ENCODE measurements around the gene MAX.

Gene MAX

DNA sequence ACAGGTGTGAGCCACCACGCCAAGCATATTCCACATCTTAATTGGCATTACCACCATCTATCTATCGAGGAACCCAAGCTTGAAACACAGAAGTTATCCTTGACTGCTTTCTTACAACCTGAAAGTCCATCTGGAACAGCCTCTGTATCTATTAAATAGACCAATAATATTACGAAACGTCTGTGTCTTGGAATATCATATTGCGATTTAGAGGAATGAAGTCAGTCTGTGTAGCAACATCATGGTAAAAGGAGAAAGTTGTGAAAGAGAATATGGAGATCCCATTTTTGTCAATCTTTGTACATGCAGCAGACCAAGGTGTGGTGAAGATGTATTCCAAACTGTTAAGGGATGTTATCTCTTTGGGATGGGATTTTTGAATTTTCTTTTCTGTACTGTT is 25.8 kb upstream of the MAX start:
- H2BK15ac ChIP-seq (ENCODE audit: low read depth, poor library complexity, severe bottlenecking), result no peak overlapping the region
- no peak overlapping the region for H4K91ac ChIP-seq (ENCODE audit: low read length)
- H3K23ac ChIP-seq (ENCODE audit: low read length in 2 of 2), result no peak overlapping the region
- no peaks in the 10 kb centered on the region for H3K27me3 ChIP-seq (ENCODE audit: control insufficient read depth in 1 of 2, insufficient read depth in 1 of 2, low read length in 2 of 2)
- H4K8ac ChIP-seq (ENCODE audit: low read length), result no peak overlapping the region
- no peak overlapping the region for H2AFZ ChIP-seq (ENCODE audit: low read depth, low read length)
- H3K36me3 ChIP-seq (ENCODE audit: control insufficient read depth in 1 of 2, insufficient read depth in 2 of 2, low read depth in 1 of 2, low read length in 2 of 2), result no peaks in the 10 kb centered on the region
- no peak overlapping the region for H2BK120ac ChIP-seq (ENCODE audit: low read depth, low read length)
- no peaks in the 10 kb centered on the region for H3K79me1 ChIP-seq (replicated peaks; ENCODE audit: low read length, poor library complexity, severe bottlenecking)
- H3K18ac ChIP-seq (ENCODE audit: low read depth in 1 of 2, low read length in 2 of 2), result no peak overlapping the region
- H2BK5ac ChIP-seq (ENCODE audit: low read depth, low read length, poor library complexity, severe bottlenecking), result no peak overlapping the region
- H3K9me3 ChIP-seq (ENCODE audit: control insufficient read depth, low read length), result no peaks in the 10 kb centered on the region
- no peak overlapping the region for H3K27ac ChIP-seq (ENCODE audit: low read length, poor library complexity, severe bottlenecking)
- H3K4me1 ChIP-seq (ENCODE audit: control insufficient read depth, insufficient read depth, low read depth, low read length), result peaks cover 2% of the 10 kb centered on the region
- 88% methylated on average over 5 of the region's 5 CpGs for WGBS
- H2BK12ac ChIP-seq (ENCODE audit: low read length in 2 of 2), result no peak overlapping the region
- no peak overlapping the region for H3K4ac ChIP-seq (ENCODE audit: low read depth in 1 of 2, low read length in 2 of 2)
- no peak overlapping the region for H3K4me2 ChIP-seq (ENCODE audit: low read length, poor library complexity, severe bottlenecking)
- no peak overlapping the region for H3K9ac ChIP-seq (ENCODE audit: low read length)
- H3K4me3 ChIP-seq (ENCODE audit: insufficient read depth in 1 of 2, low read depth in 1 of 2, low read length in 2 of 2), result no peak overlapping the region
- no peak for DNase-seq
- H2AK5ac ChIP-seq (ENCODE audit: low read length, severe bottlenecking), result no peak overlapping the region
- no peak overlapping the region for H3K14ac ChIP-seq (ENCODE audit: low read length in 2 of 2)

DNA sequence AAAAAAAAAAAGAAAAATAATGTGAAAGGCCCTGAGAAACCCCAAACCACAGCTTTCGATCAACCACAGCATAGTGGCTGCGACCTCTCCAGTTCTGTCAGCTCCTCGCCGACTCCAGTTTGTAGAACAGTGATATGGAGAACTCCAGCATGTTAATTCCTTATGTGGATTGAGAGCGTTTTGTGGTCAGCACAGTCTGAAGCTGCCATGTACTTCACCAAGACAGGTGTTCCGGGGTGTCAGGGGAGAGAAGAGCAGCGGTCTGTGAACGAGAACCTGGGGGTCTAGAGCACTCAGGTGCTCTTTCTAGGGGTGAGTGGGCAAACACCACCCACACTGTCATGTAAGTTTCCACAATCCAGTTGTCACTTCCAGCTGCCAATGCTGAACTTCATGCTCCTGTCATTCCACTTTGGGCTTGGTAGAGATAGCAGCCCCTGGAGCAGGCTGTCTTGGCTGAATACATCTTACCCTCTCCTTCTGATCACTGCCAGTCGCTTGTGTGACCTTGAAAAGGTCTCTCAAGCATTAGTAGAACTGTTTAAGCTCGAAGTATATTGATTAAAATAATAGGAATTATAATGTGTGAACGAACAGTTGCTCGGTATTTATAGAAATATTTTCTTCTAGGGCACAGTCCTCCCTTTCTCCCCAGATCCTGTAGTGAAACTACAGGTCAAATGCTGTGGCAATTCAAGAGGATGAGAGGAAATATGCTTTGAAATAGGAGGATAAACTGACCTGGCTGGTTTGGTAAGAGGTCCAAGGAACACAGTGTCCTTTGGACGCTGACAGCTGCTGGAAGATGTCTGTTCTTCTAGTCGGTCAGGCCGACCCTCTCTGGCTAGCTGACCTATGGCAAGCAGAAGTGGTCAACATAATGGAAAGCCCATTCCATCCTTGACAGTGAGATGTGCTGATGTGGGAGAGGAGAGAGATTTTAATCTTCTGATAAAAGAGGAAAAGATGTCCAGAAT is 15.7 kb upstream of the MAX start:
- H3K79me1 ChIP-seq (replicated peaks; ENCODE audit: low read length, poor library complexity, severe bottlenecking), result no peaks in the 10 kb centered on the region
- H3K27ac ChIP-seq (ENCODE audit: low read length, poor library complexity, severe bottlenecking), result no peak overlapping the region
- H3K4ac ChIP-seq (ENCODE audit: low read depth in 1 of 2, low read length in 2 of 2), result no peak overlapping the region
- no peak overlapping the region for H2BK12ac ChIP-seq (ENCODE audit: low read length in 2 of 2)
- no peak overlapping the region for H3K23ac ChIP-seq (ENCODE audit: low read length in 2 of 2)
- no peak overlapping the region for H2BK120ac ChIP-seq (ENCODE audit: low read depth, low read length)
- H3K4me3 ChIP-seq (ENCODE audit: insufficient read depth in 1 of 2, low read depth in 1 of 2, low read length in 2 of 2), result no peak overlapping the region
- H2BK5ac ChIP-seq (ENCODE audit: low read depth, low read length, poor library complexity, severe bottlenecking), result no peak overlapping the region
- no peak overlapping the region for H4K8ac ChIP-seq (ENCODE audit: low read length)
- H3K9ac ChIP-seq (ENCODE audit: low read length), result no peak overlapping the region
- no peak overlapping the region for H3K4me2 ChIP-seq (ENCODE audit: low read length, poor library complexity, severe bottlenecking)
- no peak for DNase-seq
- H2BK15ac ChIP-seq (ENCODE audit: low read depth, poor library complexity, severe bottlenecking), result no peak overlapping the region
- no peaks in the 10 kb centered on the region for H3K9me3 ChIP-seq (ENCODE audit: control insufficient read depth, low read length)
- no peaks in the 10 kb centered on the region for H3K4me1 ChIP-seq (ENCODE audit: control insufficient read depth, insufficient read depth, low read depth, low read length)
- no peak overlapping the region for H2AK5ac ChIP-seq (ENCODE audit: low read length, severe bottlenecking)
- no peak overlapping the region for H3K14ac ChIP-seq (ENCODE audit: low read length in 2 of 2)
- no peak overlapping the region for H3K18ac ChIP-seq (ENCODE audit: low read depth in 1 of 2, low read length in 2 of 2)
- WGBS, result 79% methylated on average over 14 of the region's 15 CpGs
- H3K36me3 ChIP-seq (ENCODE audit: control insufficient read depth in 1 of 2, insufficient read depth in 2 of 2, low read depth in 1 of 2, low read length in 2 of 2), result no peaks in the 10 kb centered on the region
- H3K27me3 ChIP-seq (ENCODE audit: control insufficient read depth in 1 of 2, insufficient read depth in 1 of 2, low read length in 2 of 2), result no peaks in the 10 kb centered on the region
- H2AFZ ChIP-seq (ENCODE audit: low read depth, low read length), result no peak overlapping the region
- H4K91ac ChIP-seq (ENCODE audit: low read length), result no peak overlapping the region

DNA sequence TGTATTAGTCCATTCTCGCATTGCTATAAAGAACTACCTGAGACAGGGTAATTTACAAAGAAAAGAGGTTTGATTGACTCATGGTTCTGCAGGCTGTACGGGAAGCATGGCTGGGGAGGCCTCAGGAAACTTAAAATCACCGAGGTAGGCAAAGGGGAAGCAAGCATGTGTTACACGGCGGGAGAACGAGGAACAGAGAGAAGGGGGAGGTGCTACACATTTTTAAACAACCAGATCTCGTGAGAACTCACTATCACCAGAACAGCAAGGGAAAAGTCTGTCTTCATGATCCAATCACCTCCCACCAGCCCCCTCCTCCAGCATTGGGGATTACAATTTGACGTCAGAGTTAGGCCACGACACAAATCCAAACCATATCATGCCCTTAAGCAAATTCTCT is 13.3 kb upstream of the MAX start:
- Histone ChIP-seq H2BK5ac (ENCODE audit: low read depth, low read length, poor library complexity, severe bottlenecking) (no peak overlapping the region), H4K91ac (ENCODE audit: low read length) (no peak overlapping the region), H3K27ac (ENCODE audit: low read length, poor library complexity, severe bottlenecking) (no peak overlapping the region), H3K79me1 (replicated peaks; ENCODE audit: low read length, poor library complexity, severe bottlenecking) (no peaks in the 10 kb centered on the region), H3K4me1 (ENCODE audit: control insufficient read depth, insufficient read depth, low read depth, low read length) (no peaks in the 10 kb centered on the region), H3K18ac (ENCODE audit: low read depth in 1 of 2, low read length in 2 of 2) (no peak overlapping the region), H3K4me3 (ENCODE audit: insufficient read depth in 1 of 2, low read depth in 1 of 2, low read length in 2 of 2) (no peak overlapping the region), H3K23ac (ENCODE audit: low read length in 2 of 2) (no peak overlapping the region), H3K4me2 (ENCODE audit: low read length, poor library complexity, severe bottlenecking) (no peak overlapping the region), H3K9ac (ENCODE audit: low read length) (no peak overlapping the region), H2BK12ac (ENCODE audit: low read length in 2 of 2) (no peak overlapping the region), H3K14ac (ENCODE audit: low read length in 2 of 2) (no peak overlapping the region), H3K9me3 (ENCODE audit: control insufficient read depth, low read length) (no peaks in the 10 kb centered on the region), H4K8ac (ENCODE audit: low read length) (no peak overlapping the region), H3K4ac (ENCODE audit: low read depth in 1 of 2, low read length in 2 of 2) (no peak overlapping the region), H2AK5ac (ENCODE audit: low read length, severe bottlenecking) (no peak overlapping the region), H2BK15ac (ENCODE audit: low read depth, poor library complexity, severe bottlenecking) (no peak overlapping the region), H3K27me3 (ENCODE audit: control insufficient read depth in 1 of 2, insufficient read depth in 1 of 2, low read length in 2 of 2) (peaks cover 0 to 4% of the 10 kb centered on the region in 2 experiments), H3K36me3 (ENCODE audit: control insufficient read depth in 1 of 2, insufficient read depth in 2 of 2, low read depth in 1 of 2, low read length in 2 of 2) (no peaks in the 10 kb centered on the region), H2BK120ac (ENCODE audit: low read depth, low read length) (no peak overlapping the region), H2AFZ (ENCODE audit: low read depth, low read length) (no peak overlapping the region)
- DNase-seq, result no peak
- WGBS, result 90% methylated on average over 6 of the region's 9 CpGs

DNA sequence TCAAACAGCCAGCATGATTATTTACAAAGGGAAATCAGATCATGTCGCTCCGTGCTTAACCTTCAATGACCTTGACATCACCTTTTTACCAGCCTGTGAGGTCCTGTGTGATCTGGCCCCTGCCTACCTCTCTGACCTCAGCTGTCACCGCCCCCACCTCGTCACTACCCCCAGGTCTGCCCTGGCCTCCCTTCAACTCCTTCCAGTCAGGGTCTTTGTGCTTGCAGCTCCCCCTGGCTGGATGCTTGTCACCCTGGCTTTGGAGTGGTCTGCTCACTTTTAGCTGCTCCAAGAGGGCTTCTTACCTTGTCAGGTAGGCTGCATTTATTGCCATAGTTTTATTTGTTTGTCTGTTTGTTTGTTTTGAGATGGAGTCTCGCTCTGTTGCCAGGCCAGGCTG is 8.2 kb upstream of the MAX start:
- no peak overlapping the region for H4K91ac ChIP-seq (ENCODE audit: low read length)
- H3K27me3 ChIP-seq (ENCODE audit: control insufficient read depth in 1 of 2, insufficient read depth in 1 of 2, low read length in 2 of 2), result peaks cover 6 to 7% of the 10 kb centered on the region in 2 experiments
- no peak overlapping the region for H3K4me2 ChIP-seq (ENCODE audit: low read length, poor library complexity, severe bottlenecking)
- H3K4ac ChIP-seq (ENCODE audit: low read depth in 1 of 2, low read length in 2 of 2), result no peak overlapping the region
- H3K23ac ChIP-seq (ENCODE audit: low read length in 2 of 2), result no peak overlapping the region
- DNase-seq, result no peak
- H2BK120ac ChIP-seq (ENCODE audit: low read depth, low read length), result no peak overlapping the region
- no peak overlapping the region for H3K18ac ChIP-seq (ENCODE audit: low read depth in 1 of 2, low read length in 2 of 2)
- H4K8ac ChIP-seq (ENCODE audit: low read length), result no peak overlapping the region
- H3K9ac ChIP-seq (ENCODE audit: low read length), result no peak overlapping the region
- H3K4me3 ChIP-seq (ENCODE audit: insufficient read depth in 1 of 2, low read depth in 1 of 2, low read length in 2 of 2), result no peak overlapping the region
- H2BK15ac ChIP-seq (ENCODE audit: low read depth, poor library complexity, severe bottlenecking), result no peak overlapping the region
- peak overlapping the region in 1 of 2 experiments; percentile 26 for H3K14ac ChIP-seq (ENCODE audit: low read length in 2 of 2)
- H3K27ac ChIP-seq (ENCODE audit: low read length, poor library complexity, severe bottlenecking), result no peak overlapping the region
- H2BK12ac ChIP-seq (ENCODE audit: low read length in 2 of 2), result no peak overlapping the region
- no peaks in the 10 kb centered on the region for H3K4me1 ChIP-seq (ENCODE audit: control insufficient read depth, insufficient read depth, low read depth, low read length)
- H2AFZ ChIP-seq (ENCODE audit: low read depth, low read length), result no peak overlapping the region
- no peaks in the 10 kb centered on the region for H3K9me3 ChIP-seq (ENCODE audit: control insufficient read depth, low read length)
- H3K79me1 ChIP-seq (replicated peaks; ENCODE audit: low read length, poor library complexity, severe bottlenecking), result no peaks in the 10 kb centered on the region
- 65% methylated on average over 5 of the region's 5 CpGs for WGBS
- H3K36me3 ChIP-seq (ENCODE audit: control insufficient read depth in 1 of 2, insufficient read depth in 2 of 2, low read depth in 1 of 2, low read length in 2 of 2), result no peaks in the 10 kb centered on the region
- H2BK5ac ChIP-seq (ENCODE audit: low read depth, low read length, poor library complexity, severe bottlenecking), result no peak overlapping the region
- no peak overlapping the region for H2AK5ac ChIP-seq (ENCODE audit: low read length, severe bottlenecking)
